Melanocyte of skin (primary cell): ENCODE measurements around the gene DHTKD1. TPM values are rescaled to one million over a fixed set of nuclear protein-coding genes. Genes with fewer than 3 reads are reported as not detected.

Experiments used
- small RNA-seq, 2 donors: library from RNA; depleted of rRNA; stranded (forward); fragments of <200 nt; gene quantifications; one replicate each; pipeline ENCODE3, GENCODE V24; 2012
- total RNA-seq, 2 donors: library from RNA; depleted of rRNA; stranded (reverse); fragments of >200 nt; gene quantifications; 2 replicates each; pipeline ENCODE4 v1.2.3, GENCODE V29; 2012

Gene DHTKD1, protein sequence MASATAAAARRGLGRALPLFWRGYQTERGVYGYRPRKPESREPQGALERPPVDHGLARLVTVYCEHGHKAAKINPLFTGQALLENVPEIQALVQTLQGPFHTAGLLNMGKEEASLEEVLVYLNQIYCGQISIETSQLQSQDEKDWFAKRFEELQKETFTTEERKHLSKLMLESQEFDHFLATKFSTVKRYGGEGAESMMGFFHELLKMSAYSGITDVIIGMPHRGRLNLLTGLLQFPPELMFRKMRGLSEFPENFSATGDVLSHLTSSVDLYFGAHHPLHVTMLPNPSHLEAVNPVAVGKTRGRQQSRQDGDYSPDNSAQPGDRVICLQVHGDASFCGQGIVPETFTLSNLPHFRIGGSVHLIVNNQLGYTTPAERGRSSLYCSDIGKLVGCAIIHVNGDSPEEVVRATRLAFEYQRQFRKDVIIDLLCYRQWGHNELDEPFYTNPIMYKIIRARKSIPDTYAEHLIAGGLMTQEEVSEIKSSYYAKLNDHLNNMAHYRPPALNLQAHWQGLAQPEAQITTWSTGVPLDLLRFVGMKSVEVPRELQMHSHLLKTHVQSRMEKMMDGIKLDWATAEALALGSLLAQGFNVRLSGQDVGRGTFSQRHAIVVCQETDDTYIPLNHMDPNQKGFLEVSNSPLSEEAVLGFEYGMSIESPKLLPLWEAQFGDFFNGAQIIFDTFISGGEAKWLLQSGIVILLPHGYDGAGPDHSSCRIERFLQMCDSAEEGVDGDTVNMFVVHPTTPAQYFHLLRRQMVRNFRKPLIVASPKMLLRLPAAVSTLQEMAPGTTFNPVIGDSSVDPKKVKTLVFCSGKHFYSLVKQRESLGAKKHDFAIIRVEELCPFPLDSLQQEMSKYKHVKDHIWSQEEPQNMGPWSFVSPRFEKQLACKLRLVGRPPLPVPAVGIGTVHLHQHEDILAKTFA
- 10 to 100 TPM; 27.9 to 58.6 TPM for total RNA-seq

GRCh38 chr10:12068449-12069269, at the start of gene DHTKD1:
DHTKD1 (plus strand) TSS chr10:12068954; CDS start chr10:12069034, 80 bp downstream.

DNA sequence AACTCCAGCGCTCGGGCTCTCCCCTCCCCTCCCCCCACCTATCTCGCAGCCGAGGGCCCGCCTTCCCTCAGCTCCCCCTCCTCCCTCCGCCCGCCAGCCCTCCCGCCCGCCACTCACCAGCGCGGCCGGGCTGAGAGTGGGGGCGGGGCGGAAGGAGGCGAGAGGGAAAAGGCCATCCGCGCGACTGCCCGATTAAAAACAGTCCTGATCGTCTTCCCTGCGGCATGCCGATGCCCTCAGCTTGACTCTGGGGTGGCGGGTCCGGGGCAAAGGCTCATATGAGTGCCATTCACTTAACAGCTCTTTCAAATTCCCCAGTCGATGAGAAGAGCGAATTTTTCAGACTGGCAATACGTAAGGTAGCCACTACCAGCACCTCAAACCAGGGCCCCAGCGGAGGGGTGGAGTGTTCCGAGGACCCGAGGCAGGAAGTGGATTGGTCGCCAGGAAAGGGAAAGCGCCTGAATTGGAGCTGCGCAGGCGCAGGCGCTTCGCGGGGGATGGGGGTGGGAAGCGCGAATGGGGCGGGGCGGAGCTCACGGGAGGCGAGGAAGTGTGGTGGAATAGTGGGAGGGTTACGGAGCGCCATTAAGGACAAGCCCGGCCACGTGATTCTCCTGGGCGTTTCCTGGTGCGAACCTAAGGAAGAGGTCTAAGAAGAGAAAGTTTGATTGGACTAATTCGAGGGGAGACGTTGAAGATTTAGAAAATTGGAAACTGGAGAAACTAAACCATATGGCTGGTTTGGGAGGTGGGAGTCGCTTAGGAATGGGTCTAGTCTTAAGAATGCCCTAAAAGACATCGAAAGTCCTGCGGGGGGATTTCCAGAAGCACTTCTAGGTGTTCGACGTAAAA, 25.7 kb upstream of the DHTKD1 start, which contains the start of gene UPF2:
Gene UPF2 (minus strand): TSS at position 13 of the 855 bp plus-strand sequence. CDS start 7,386 bp downstream, outside the sequence.

DNA sequence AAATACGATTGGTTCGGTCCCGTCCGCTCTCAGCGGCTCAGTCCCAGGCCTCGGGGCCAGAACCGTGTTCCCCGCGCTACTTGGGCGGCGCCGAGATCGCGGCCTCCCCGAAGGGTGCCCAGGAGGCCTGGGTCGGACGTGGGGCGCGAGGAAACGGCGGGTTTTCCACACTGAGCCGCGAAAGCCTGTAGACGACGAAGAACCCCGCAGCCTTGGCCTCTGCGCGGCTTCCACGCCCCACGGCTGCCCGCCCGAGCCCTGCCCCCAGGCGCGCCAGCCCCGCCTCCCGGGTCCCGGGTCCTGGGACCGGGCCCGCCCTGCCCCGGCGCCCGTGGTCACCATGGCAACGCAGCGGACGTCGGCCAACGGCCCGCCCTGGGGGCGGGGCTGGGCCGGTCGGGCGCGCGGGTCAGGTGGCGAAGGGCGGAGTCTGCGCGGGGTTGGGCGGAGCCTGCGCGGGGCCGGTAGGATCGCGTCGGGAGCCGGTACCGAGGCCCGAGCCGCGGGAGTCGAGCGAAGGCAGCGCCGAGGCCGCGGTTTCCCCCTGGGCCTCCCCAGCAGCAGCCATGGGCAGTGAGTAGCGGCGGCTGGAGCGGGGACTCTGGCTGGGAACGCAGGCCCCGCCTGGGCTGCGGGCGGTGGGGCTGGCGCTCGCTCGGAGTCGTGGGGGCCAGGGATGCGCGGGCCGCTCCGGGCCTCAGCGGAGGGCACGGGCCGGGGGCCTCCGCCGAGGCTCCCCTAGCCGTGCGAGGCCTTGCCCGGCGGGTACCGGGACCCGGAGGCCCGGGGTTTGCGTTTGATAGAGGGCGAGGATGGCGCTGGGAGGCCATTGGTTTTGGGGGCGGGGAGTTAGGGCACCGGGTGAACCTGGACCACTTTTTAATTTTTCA, 60.7 kb downstream of the DHTKD1 start, which contains the start of gene SEC61A2:
Gene SEC61A2 (plus strand): TSS at position 456 of the 890 bp plus-strand sequence. CDS start 111 bp downstream, at position 567.

Small RNA genes within 50 kb of the gene (small RNA-seq; reads per million reads assigned to genes)
- gene MIR548AK (0 reads per million in 2 donors), gene RNU6-88P (0 to 0.12 reads per million in 2 donors)

Other genes starting within 250 kb of the DHTKD1 start
- gene PROSER2, start 245.6 kb upstream of the DHTKD1 start, total RNA-seq: 1 to 10 TPM; 1.0 to 2.3 TPM
- 10 to 100 TPM in 1 of 2 donors, 1 to 10 TPM in 1; 9.6 to 12.0 TPM for gene UPF2, start 26.1 kb upstream of the DHTKD1 start, total RNA-seq
- 10 to 100 TPM; 11.4 to 18.6 TPM for gene SEC61A2, start 60.7 kb downstream of the DHTKD1 start, total RNA-seq
- gene NUDT5, start 126.9 kb downstream of the DHTKD1 start, total RNA-seq: 10 to 100 TPM; 62.6 to 96.9 TPM
- gene CDC123, start 127.2 kb downstream of the DHTKD1 start, total RNA-seq: 100 to 1,000 TPM; 107 to 211 TPM